CD4-positive, alpha-beta T cell treated with Interferon alpha-2 for 1 hour (primary cell): ENCODE data around the gene PRR7.
A peak's percentile ranks its signal among the peaks of the same experiment; 100 is the strongest.

Source experiments
- DNase-seq, 2 donors: peaks; one replicate each; pipeline ENCODE4 v3.0.0-alpha.2; 2020 to 2022

Gene PRR7

GRCh38 chr5:177437623-177438022 lies 9.0 kb upstream of the PRR7 start:
- DNase-seq = no peak

GRCh38 chr5:177438468-177438867 lies 8.1 kb upstream of the PRR7 start:
- DNase-seq = no peak

- no peak for DNase-seq
These were observed 7.0 kb upstream of the PRR7 start for GRCh38 chr5:177439518-177440053.

GRCh38 chr5:177440211-177440989 lies 6.2 kb upstream of the PRR7 start:
- peak; percentile 41 to 78 for DNase-seq

GRCh38 chr5:177440990-177441780 lies 5.4 kb upstream of the PRR7 start:
- no peak for DNase-seq

GRCh38 chr5:177442066-177442826 lies 4.4 kb upstream of the PRR7 start:
- no peak for DNase-seq

GRCh38 chr5:177443144-177443983 lies 3.2 kb upstream of the PRR7 start:
- DNase-seq = no peak

- DNase-seq = peak in 1 of 2 donors; percentile 59
These were observed 2.2 kb upstream of the PRR7 start for GRCh38 chr5:177444106-177445051.

GRCh38 chr5:177445052-177445916 lies 1.3 kb upstream of the PRR7 start:
- DNase-seq = peak in 1 of 2 donors; percentile 61

GRCh38 chr5:177445917-177446199 lies 756 bp upstream of the PRR7 start:
- no peak for DNase-seq

- DNase-seq = peak; percentile 78 to 87
These were observed 524 bp downstream of the PRR7 start for GRCh38 chr5:177447066-177447610.

GRCh38 chr5:177447611-177448243 lies 1.1 kb downstream of the PRR7 start:
- DNase-seq = peak in 1 of 2 donors; percentile 31

- no peak for DNase-seq
These were observed 1.8 kb downstream of the PRR7 start for GRCh38 chr5:177448244-177448950.

GRCh38 chr5:177449140-177450061 lies 2.8 kb downstream of the PRR7 start:
- DNase-seq = no peak

GRCh38 chr5:177450667-177451424 lies 4.2 kb downstream of the PRR7 start:
- DNase-seq = no peak
